GM12891 (cell line): ENCODE measurements around the gene C17orf114.

Source experiments
- DNase-seq: peaks from one replicate; pipeline ENCODE4 v3.0.0; 2011; ENCODE audit warnings: low spot score; ENCODE audit not compliant: insufficient read length
- FAIRE-seq: peaks from 2 replicates; lab custom pipeline; 2011; peaks lifted over from hg19 to GRCh38; lab: Jason Lieb, UNC
- PAX5 ChIP-seq: IDR thresholded peaks from 2 replicates; pipeline ENCODE4 v1.6.1; 2011; ENCODE audit warnings: low read length, moderate library complexity, mild to moderate bottlenecking; ENCODE audit not compliant: insufficient read depth, severe bottlenecking
- POLR2A ChIP-seq: IDR thresholded peaks from 2 replicates; pipeline ENCODE4 v1.6.1; 2011; ENCODE audit warnings: low read depth, low read length, control low read depth
- POLR2AphosphoS5 ChIP-seq: IDR thresholded peaks from 2 replicates; pipeline ENCODE4 v1.6.1; 2011; ENCODE audit warnings: low read depth, low read length, control low read depth
- POU2F2 ChIP-seq: IDR thresholded peaks from 2 replicates; pipeline ENCODE4 v1.6.1; 2011; ENCODE audit warnings: low read depth, mild to moderate bottlenecking, control low read depth, low read length, moderate library complexity
- SPI1 ChIP-seq: IDR thresholded peaks from 2 replicates; pipeline ENCODE4 v1.6.1; 2011; ENCODE audit warnings: low read depth, low read length, control low read depth
- TAF1 ChIP-seq: IDR thresholded peaks from 2 replicates; pipeline ENCODE4 v1.6.1; 2011; ENCODE audit warnings: low read depth, low read length, control low read depth

Gene C17orf114

DNA sequence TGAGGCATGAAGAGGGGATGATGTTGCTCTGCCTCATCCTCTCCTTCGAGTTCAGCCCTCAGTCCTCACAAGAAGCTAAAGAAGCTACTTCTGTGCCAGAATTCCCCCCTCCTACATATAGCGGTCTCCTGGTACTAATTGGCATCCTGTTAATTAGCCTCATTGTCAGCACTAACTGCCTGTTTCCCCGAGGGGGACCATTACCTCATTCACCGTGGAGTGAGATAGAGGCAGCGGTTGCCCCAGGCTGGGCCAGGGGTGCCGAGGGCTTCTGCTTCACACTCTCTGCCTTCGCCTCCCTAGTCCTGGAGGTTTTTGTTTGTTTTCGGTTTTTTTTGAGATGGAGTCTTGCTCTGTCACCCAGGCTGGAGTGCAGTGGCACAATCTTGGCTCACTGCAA is 25.3 kb upstream of the C17orf114 start:
- DNase-seq: no peak
- no peak for FAIRE-seq
- TF ChIP-seq POLR2AphosphoS5 (no peak), PAX5 (no peak)

DNA sequence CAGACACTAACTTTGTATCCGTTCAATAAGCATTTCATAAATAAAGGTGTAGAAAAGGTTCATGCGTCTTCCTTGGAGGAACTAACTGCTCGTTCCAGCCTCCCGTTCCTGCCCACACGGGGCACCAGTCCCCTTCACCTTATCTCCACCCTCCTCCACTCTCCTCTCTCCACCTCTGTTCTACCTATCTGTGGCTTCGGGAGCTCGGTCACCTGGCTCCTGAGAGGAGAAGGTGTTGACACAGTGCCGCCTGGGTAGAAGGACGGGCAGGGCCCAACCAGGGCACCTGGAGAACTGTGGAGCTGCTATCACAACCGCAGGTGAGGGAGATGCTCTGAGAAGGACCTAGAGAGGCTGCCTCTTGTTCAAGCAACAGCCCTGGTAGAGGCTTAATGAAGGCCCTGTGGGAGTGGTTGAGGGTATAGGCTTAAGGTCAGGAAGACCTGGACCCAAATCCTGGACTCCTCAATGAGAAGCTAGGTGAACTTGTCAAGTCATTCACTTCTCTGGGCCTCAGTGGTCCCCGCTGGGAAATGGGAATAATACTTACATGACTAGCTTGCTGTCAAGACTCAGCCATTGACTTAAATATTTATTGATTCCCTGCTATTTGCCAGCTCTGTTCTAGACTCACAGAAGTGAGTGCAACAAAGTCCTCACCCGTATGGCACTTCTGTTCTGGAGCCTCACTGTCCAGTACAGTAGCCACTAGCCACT is 21.4 kb upstream of the C17orf114 start:
- TF ChIP-seq POLR2A (no peak), SPI1 (no peak), POLR2AphosphoS5 (no peak), POU2F2 (no peak), TAF1 (no peak), PAX5 (no peak)
- no peak for FAIRE-seq
- no peak for DNase-seq

GRCh38 chr17:4822835-4823234 is 20.7 kb upstream of the C17orf114 start:
- DNase-seq: no peak
- no peak for FAIRE-seq
- no peak for TF ChIP-seq SPI1
- no peak for TF ChIP-seq POLR2AphosphoS5
- no peak for TF ChIP-seq POLR2A
- no peak for TF ChIP-seq PAX5
- TF ChIP-seq POU2F2: no peak
- TF ChIP-seq TAF1: no peak

GRCh38 chr17:4818276-4818675 is 16.1 kb upstream of the C17orf114 start:
- DNase-seq (no peak), FAIRE-seq (no peak)
- TF ChIP-seq POU2F2: no peak
- no peak for TF ChIP-seq POLR2A
- TF ChIP-seq POLR2AphosphoS5: no peak
- TF ChIP-seq PAX5: no peak
- no peak for TF ChIP-seq TAF1
- no peak for TF ChIP-seq SPI1

DNA sequence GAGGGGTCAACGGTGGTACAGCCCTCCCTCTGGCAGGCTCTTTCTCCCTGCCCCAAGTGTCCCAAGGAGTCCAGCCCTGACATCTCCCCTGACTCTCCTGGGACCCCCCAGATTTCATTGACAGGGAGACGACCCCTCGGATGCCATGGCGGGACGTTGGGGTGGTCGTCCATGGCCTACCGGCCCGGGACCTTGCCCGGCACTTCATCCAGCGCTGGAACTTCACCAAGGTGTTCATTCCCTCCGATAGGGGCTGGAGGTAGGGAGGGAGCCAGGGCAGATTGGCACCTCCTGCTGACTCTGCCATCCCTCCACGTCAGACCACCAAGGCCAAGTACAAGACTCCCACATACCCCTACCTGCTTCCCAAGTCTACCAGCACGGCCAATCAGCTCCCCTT is 14.7 kb upstream of the C17orf114 start:
- FAIRE-seq (no peak), DNase-seq (no peak)
- TF ChIP-seq TAF1: no peak

GRCh38 chr17:4815043-4815675 is 13.0 kb upstream of the C17orf114 start:
- no peak for FAIRE-seq
- DNase-seq: no peak
- TF ChIP-seq PAX5: no peak
- TF ChIP-seq TAF1: no peak
- TF ChIP-seq SPI1: no peak
- TF ChIP-seq POLR2AphosphoS5: no peak
- no peak for TF ChIP-seq POU2F2
- TF ChIP-seq POLR2A: no peak

- DNase-seq: no peak
- no peak for TF ChIP-seq POU2F2
- TF ChIP-seq SPI1: no peak
- no peak for TF ChIP-seq POLR2A
- no peak for TF ChIP-seq TAF1
- TF ChIP-seq PAX5: no peak
- TF ChIP-seq POLR2AphosphoS5: no peak
- no peak for FAIRE-seq
Measured at GRCh38 chr17:4812690-4813089, 10.6 kb upstream of the C17orf114 start.

DNA sequence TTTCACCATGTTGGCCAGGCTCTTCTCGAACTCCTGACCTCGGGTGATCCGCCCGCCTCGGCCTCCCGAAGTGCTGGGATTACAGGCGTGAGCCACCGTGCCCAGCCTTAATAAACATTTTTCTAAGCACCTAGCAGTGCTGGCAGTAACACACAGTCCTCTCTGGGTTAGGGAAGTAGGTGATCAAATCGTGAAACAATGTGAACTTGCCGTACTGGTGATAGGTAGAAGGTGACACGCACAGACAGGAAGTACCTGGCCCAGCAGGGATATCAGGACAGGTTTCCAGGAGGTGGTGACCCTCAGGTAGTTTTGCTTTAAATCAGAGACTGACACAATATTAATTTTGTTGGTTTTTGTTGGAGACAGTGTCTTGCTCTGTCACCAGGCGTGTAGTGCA is 9.3 kb upstream of the C17orf114 start:
- TF ChIP-seq POLR2AphosphoS5 (no peak), TAF1 (no peak), POU2F2 (no peak), SPI1 (no peak), PAX5 (no peak), POLR2A (no peak)
- DNase-seq (no peak), FAIRE-seq (no peak)

- DNase-seq: no peak
- no peak for TF ChIP-seq POU2F2
- no peak for TF ChIP-seq SPI1
- FAIRE-seq: no peak
Measured at GRCh38 chr17:4810696-4811290, 8.7 kb upstream of the C17orf114 start.

- FAIRE-seq (no peak), DNase-seq (no peak)
Measured at GRCh38 chr17:4808378-4808767, 6.2 kb upstream of the C17orf114 start.

More at GRCh38 chr17:4808378-4808767, 6.2 kb upstream of the C17orf114 start:
- no peak for TF ChIP-seq SPI1
- no peak for TF ChIP-seq POU2F2
- TF ChIP-seq POLR2AphosphoS5: no peak
- TF ChIP-seq PAX5: no peak
- TF ChIP-seq TAF1: no peak
- TF ChIP-seq POLR2A: no peak
